ENCODE data around the gene GMCL1. TPM values are rescaled to one million over a fixed set of nuclear protein-coding genes. Genes with fewer than 3 reads are reported as not detected.

Gene GMCL1
- total and polyA plus RNA-seq, 2 of the 13 experiments (the other 11 are each of a cell fraction or from before 2014, with no cell fraction given): 18.7 to 24.0 TPM

GRCh38 chr2:69926849-69927515 lies 97.5 kb downstream of the GMCL1 start (continued):
- TF ChIP-seq PRDM15 (CRISPR knock-in tag; IDR thresholded peaks at IDR 0.05) (no peak), JARID2 (CRISPR knock-in tag; IDR thresholded peaks at IDR 0.05; ENCODE audit: insufficient replicate concordance) (no peak), CEBPB (IDR thresholded peaks at IDR 0.05; ENCODE audit: borderline replicate concordance, low read depth, low read length) (peak; percentile 100), ZNF225 (CRISPR knock-in tag; IDR thresholded peaks at IDR 0.05) (no peak), NCOA2 (CRISPR knock-in tag; IDR thresholded peaks at IDR 0.05) (peak; percentile 53; the same call in 1 of the 2 replicates), SNRNP70 (IDR thresholded peaks at IDR 0.05; ENCODE audit: low read depth, low read length) (no peak), ZFP91 (CRISPR knock-in tag; IDR thresholded peaks at IDR 0.05; ENCODE audit: borderline replicate concordance) (no peak), ZNF44 (CRISPR knock-in tag; IDR thresholded peaks at IDR 0.05) (no peak), WIZ (CRISPR knock-in tag; IDR thresholded peaks at IDR 0.05) (no peak), ZNF256 (CRISPR knock-in tag; conservative IDR thresholded peaks at IDR 0.05) (no peak), FOXO4 (CRISPR knock-in tag; conservative IDR thresholded peaks at IDR 0.05) (no peak), RERE (CRISPR knock-in tag; IDR thresholded peaks at IDR 0.05; ENCODE audit: low read depth) (no peak), HIC2 (CRISPR knock-in tag; IDR thresholded peaks at IDR 0.05; ENCODE audit: low read depth) (no peak), MBD4 (IDR thresholded peaks at IDR 0.05; ENCODE audit: borderline replicate concordance, low read length) (no peak)
